RPMI7951 (cell line): ENCODE results near the gene BMP6. TPM values are rescaled to one million over a fixed set of nuclear protein-coding genes. Genes with fewer than 3 reads are reported as not detected.
"Not testable (repeated sequence)": the region's sequence is repeated elsewhere in the genome, so short reads cannot be mapped to it uniquely, and the experiment has no call there.

Experiments used
- DNase-seq: peaks from one replicate; pipeline ENCODE4 v3.0.0-alpha.2; 2012; ENCODE audit warnings: low read depth
- total RNA-seq: library from RNA; depleted of rRNA; stranded (reverse); fragments of >200 nt; shearing (Covaris generic); gene quantifications from 2 replicates; pipeline ENCODE4 v1.2.3, GENCODE V29; 2014

The BMP6 gene
- total RNA-seq, 1 experiment from 2014 or later: not detected

- DNase-seq: no peak
Observed at GRCh38 chr6:7787731-7788130, 61.8 kb downstream of the BMP6 start.

DNA sequence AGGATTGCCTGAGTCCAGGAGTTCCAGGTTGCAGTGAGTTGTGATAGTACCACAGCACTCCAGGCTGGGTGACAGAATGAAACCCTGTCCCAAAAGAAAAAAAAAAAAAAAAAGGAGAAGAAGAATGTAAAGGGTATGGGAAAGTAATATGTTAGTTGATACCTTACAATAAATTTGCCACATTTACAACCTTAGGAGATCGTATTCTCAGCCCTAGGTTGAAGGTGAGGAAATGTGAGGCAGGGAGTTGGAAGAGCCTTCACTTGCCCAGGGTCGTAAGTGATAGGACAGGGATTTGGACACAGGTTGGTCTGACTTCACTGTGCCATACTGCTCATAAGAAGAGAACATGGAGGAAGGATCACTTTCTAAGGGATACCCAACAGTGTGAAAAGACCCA lies 68.6 kb downstream of the BMP6 start:
- DNase-seq: no peak

GRCh38 chr6:7797386-7797785 lies 71.5 kb downstream of the BMP6 start:
- DNase-seq: no peak

DNA sequence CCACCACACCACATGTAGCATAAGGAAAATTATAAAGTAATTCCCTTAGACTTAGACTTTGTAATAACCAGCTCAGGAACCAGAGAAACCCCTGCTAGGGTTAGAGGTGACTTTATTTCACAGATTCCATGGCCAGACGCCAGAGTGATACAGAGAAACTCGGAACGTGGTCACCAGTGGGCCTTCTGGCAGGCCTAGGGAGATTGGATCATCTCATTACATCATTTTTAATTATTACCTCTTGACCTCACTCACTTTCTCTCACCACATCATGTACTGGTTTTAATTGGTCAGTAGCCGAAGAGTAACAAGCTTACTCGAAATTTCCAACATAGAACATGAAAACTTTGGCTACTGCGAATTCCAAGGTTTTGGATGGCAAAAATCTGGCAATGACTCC lies 72.9 kb downstream of the BMP6 start:
- no peak for DNase-seq

- DNase-seq: no peak
Observed at GRCh38 chr6:7802662-7803061, 76.8 kb downstream of the BMP6 start.

- DNase-seq: no peak
Observed at GRCh38 chr6:7803214-7803613, 77.3 kb downstream of the BMP6 start.

GRCh38 chr6:7805078-7805849 lies 79.4 kb downstream of the BMP6 start:
- no peak for DNase-seq

DNA sequence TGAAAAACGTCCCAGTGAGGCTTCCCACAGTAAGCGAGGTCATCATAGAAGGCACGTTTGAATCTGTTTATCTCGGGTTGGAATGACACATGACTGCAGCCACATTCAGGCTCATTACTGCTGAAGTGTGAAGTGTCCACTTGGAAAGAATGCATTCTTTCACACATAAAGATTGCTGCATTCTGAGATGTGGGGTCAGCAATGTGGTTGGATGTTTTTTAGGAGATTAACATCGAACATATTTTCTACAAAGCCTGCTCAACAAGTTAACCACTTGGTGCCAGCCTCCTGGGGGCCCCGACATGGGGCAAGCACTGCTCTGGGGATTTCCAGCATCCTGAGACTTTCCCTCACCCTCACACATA lies 79.9 kb downstream of the BMP6 start:
- DNase-seq: no peak

DNA sequence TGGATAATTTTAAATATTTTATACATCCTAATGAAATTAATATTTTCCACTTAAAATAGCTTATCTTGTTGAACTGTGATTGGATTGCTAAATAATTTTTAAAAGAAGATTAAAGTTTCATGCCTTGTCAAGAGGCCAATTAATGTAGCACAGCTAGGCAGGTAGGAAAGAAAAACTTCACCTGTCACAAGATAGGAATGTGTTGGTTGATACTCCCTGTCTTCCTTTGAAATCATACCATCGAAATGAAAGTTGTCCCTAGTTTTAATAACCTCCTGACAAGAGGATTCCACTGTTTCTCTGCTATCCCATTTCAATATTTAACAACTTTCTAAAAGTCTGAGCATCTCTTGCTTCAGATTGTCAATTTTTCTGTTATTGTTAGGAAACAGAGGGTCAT lies 80.8 kb downstream of the BMP6 start:
- DNase-seq: no peak

- no peak for DNase-seq
Observed at GRCh38 chr6:7809346-7809745, 83.4 kb downstream of the BMP6 start.

DNA sequence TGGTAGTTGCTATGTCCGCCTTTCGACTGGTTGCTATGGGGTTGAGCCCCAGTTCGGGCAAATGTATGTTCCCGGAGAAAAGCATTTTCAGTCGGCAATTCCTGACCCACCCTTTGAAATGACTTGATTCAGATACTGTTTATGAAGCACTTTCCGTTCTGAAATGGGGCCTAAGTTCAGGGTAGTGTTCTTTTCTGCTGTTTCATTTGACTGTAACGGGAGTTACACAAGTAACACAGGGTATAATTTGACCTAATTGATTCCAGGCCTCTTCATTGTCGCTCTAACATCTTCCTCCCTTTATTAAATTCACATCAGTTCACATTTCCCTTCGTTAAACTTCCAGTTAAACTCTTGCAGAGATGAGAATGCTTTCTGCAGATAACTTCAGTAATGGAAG lies 85.5 kb downstream of the BMP6 start:
- no peak for DNase-seq

- DNase-seq: no peak
Observed at GRCh38 chr6:7812623-7813022, 86.7 kb downstream of the BMP6 start.

DNA sequence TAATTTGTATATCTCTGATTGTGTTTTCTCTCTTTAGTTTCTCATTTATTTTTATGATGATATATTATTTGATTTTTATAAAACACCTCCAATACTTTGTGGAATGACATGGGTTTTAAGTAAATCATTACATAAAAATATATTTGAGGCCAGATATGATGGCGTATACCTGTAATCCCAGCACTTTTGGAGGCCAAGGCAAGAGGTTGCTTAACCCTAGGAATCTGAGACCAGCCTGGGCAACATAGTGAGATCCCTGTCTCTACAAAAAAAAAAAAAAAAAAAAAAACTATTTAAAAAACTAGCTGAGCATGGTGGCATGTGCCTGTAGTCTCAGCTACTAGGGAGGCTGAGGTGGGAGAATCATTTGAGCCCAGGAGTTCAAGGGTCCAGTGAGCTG lies 87.3 kb downstream of the BMP6 start:
- no peak for DNase-seq

DNA sequence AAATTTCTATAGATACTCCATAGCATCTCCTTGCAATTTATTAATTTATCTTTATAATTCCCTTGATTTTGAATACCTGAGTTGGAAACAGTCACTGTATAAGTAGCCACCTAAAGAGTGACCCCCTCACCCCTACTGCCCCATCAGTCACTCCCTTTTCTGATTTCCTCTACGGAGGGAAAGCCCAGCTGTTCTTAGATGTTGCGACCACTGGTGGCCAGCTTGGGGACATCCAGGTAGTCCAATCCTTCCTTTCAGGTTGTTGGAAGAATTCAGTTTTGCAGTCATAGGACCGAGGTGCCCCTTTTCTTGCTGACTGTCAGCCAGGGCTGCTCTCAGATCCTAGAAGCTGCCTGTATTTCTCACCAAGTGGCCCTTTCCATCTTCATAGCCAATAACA lies 87.8 kb downstream of the BMP6 start:
- no peak for DNase-seq

- no peak for DNase-seq
Observed at GRCh38 chr6:7815716-7816115, 89.8 kb downstream of the BMP6 start.

GRCh38 chr6:7817184-7817583 lies 91.3 kb downstream of the BMP6 start:
- DNase-seq: not testable (repeated sequence)

DNA sequence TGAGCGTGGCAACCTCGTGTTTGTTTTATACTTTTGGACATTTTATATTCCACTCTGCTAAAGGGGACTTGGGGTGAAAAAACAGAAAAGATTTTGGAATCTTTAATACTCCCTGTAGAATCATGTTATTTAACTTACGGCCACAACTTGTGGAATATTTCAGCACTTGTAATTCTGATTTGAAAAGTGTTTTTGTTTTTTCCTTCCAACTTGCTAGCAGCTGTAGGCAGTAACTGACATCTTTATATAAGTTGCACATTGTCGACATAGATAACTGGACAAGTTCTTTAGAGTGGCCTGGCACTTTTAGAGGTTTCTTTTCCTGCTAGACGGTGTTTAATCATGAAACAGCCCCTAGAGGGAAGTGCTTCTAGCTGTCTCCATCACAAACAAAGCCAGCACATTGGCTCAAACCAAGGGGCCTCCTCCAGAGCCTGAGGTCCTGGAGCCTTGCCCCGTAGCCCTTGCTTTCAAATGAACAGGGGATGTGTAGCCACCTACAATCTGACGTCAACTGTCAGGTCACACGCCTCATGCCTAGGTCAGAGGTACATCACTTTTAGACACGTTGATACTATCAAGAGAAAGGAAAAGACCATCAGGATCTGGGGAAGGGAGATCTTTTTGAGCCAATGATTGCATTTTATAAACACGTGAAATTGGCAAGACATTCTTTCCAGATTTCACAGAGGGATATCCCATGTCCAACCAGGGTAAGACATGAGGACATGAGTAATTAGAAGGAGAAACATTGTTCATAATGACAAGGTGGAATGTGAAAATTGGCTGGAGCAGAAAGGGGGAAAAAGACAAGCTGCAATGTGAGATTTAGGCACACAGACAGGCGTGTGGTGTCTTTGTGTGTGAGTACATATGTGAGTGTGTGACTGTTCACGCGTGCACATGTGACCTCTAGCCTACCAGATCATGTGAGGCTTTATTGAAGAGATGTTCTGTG lies 92.6 kb downstream of the BMP6 start:
- no peak for DNase-seq

DNA sequence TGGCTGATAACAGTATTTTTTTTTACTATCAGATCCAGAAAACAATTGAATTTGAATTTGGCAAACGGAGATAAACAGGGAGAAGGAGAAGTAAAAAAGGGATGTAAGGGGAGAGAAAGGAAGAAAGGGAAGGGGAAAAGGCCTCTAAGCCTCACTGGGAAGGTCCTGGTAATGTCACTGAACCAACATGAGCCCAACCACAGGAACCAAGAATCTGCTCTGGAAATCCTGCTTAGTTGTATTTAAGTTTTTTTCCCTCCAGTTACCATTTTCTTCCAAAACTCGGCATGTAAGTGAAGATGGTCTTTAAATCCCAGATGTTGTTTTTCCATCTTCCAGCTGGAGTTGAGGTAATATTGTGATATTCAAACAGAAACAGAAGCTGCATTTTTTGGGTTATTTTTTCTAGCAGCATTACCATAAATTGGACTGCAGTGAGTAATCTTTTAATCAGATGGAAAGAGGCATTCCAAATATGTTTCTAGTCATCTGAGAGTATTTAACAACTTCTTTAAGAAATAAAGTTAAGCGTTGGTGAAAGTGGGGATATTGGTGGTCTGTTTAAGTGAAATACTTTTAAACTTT lies 93.6 kb downstream of the BMP6 start:
- no peak for DNase-seq

GRCh38 chr6:7820288-7820835 lies 94.5 kb downstream of the BMP6 start:
- no peak for DNase-seq

- no peak for DNase-seq
Observed at GRCh38 chr6:7821426-7821825, 95.5 kb downstream of the BMP6 start.

DNA sequence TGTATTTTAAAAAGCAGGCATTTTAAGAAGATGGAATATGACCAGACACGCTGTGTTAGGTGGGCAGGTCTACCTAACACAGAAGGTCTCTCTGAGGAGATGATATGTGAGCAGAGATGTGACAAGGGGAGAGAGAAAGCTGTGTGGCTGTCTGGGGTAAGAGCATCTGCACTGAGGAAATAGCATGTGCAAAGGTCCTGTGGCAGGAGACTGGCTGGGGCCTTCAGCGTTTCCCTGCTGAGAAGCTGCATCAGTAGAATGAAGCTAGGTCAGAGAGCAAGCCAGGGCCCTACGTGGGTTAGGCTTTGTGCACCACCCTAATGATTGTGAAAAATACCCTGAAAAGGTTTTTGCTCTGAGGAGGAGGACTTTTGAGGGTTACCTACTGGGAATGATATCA lies 97.7 kb downstream of the BMP6 start:
- no peak for DNase-seq

DNA sequence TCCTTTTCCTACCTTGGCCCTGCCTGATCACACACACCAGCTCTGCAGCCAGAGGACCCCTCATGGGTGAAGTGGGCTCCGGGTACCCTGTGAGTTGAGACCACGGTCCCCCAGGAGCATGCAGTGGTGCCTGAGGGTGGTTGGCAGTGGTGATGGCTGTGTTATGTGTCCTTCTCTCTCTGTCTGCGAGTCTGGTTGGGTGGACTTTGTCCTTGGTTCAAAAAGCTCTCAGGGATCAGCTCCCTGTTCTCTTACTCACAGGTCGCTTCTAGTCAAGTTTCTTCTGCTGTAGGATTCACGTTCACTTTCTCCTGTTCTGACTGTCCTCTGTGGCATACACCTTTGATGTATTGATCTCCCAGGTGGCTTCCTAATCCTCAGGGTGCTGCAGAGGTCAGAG lies 100.1 kb downstream of the BMP6 start:
- DNase-seq: no peak
